ENCODE data around the gene MEIS2.

DNA sequence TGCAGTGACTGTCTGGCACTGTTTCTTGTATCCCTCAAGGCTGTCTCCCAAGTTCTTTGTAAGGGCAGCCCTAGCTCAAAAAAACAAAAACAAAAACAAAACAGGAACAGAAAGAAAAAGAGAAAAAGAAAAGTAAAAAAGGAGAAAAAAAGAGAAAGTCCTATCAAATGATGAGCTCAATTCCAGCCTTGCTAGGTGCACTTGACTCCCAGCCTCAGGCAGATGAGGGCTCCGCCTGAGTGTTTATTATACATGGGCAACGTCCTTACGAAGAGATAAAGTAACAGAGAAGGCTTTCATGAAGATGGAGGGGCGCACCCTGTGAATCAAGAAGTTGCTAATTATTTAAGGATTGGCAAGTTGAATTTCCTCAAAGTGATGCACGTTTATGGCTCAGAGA is 175.3 kb downstream of the MEIS2 start:
- TF ChIP-seq, protein P1, sequence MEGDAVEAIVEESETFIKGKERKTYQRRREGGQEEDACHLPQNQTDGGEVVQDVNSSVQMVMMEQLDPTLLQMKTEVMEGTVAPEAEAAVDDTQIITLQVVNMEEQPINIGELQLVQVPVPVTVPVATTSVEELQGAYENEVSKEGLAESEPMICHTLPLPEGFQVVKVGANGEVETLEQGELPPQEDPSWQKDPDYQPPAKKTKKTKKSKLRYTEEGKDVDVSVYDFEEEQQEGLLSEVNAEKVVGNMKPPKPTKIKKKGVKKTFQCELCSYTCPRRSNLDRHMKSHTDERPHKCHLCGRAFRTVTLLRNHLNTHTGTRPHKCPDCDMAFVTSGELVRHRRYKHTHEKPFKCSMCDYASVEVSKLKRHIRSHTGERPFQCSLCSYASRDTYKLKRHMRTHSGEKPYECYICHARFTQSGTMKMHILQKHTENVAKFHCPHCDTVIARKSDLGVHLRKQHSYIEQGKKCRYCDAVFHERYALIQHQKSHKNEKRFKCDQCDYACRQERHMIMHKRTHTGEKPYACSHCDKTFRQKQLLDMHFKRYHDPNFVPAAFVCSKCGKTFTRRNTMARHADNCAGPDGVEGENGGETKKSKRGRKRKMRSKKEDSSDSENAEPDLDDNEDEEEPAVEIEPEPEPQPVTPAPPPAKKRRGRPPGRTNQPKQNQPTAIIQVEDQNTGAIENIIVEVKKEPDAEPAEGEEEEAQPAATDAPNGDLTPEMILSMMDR (conservative IDR thresholded peaks at IDR 0.05; ENCODE audit: low read depth in 2 of 2), result no peak
- TF ChIP-seq EZH2 (IDR thresholded peaks at IDR 0.05; ENCODE audit: low read depth, unreplicated experiment) (no peak), POLR2AphosphoS5 (IDR thresholded peaks at IDR 0.05; ENCODE audit: low read depth) (no peak), CREB1 (CRISPR knock-in tag; IDR thresholded peaks at IDR 0.05; ENCODE audit: low read depth) (no peak), EZH2phosphoT487 (IDR thresholded peaks at IDR 0.05; ENCODE audit: unreplicated experiment) (no peak), JUNB (IDR thresholded peaks at IDR 0.05; ENCODE audit: unreplicated experiment) (no peak), ZNF114 (CRISPR knock-in tag; IDR thresholded peaks at IDR 0.05) (no peak), ZNF331 (CRISPR knock-in tag; IDR thresholded peaks at IDR 0.05; ENCODE audit: low read depth) (no peak), STAT1 (IDR thresholded peaks at IDR 0.05; ENCODE audit: unreplicated experiment) (no peak), NANOG (IDR thresholded peaks at IDR 0.05; ENCODE audit: borderline replicate concordance) (no peak)
- TF ChIP-seq, protein P2, sequence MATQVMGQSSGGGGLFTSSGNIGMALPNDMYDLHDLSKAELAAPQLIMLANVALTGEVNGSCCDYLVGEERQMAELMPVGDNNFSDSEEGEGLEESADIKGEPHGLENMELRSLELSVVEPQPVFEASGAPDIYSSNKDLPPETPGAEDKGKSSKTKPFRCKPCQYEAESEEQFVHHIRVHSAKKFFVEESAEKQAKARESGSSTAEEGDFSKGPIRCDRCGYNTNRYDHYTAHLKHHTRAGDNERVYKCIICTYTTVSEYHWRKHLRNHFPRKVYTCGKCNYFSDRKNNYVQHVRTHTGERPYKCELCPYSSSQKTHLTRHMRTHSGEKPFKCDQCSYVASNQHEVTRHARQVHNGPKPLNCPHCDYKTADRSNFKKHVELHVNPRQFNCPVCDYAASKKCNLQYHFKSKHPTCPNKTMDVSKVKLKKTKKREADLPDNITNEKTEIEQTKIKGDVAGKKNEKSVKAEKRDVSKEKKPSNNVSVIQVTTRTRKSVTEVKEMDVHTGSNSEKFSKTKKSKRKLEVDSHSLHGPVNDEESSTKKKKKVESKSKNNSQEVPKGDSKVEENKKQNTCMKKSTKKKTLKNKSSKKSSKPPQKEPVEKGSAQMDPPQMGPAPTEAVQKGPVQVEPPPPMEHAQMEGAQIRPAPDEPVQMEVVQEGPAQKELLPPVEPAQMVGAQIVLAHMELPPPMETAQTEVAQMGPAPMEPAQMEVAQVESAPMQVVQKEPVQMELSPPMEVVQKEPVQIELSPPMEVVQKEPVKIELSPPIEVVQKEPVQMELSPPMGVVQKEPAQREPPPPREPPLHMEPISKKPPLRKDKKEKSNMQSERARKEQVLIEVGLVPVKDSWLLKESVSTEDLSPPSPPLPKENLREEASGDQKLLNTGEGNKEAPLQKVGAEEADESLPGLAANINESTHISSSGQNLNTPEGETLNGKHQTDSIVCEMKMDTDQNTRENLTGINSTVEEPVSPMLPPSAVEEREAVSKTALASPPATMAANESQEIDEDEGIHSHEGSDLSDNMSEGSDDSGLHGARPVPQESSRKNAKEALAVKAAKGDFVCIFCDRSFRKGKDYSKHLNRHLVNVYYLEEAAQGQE (IDR thresholded peaks at IDR 0.05; ENCODE audit: unreplicated experiment), result no peak
- TF ChIP-seq, protein P3, sequence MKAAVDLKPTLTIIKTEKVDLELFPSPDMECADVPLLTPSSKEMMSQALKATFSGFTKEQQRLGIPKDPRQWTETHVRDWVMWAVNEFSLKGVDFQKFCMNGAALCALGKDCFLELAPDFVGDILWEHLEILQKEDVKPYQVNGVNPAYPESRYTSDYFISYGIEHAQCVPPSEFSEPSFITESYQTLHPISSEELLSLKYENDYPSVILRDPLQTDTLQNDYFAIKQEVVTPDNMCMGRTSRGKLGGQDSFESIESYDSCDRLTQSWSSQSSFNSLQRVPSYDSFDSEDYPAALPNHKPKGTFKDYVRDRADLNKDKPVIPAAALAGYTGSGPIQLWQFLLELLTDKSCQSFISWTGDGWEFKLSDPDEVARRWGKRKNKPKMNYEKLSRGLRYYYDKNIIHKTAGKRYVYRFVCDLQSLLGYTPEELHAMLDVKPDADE (IDR thresholded peaks at IDR 0.05), result no peak
- TF ChIP-seq, protein P4, sequence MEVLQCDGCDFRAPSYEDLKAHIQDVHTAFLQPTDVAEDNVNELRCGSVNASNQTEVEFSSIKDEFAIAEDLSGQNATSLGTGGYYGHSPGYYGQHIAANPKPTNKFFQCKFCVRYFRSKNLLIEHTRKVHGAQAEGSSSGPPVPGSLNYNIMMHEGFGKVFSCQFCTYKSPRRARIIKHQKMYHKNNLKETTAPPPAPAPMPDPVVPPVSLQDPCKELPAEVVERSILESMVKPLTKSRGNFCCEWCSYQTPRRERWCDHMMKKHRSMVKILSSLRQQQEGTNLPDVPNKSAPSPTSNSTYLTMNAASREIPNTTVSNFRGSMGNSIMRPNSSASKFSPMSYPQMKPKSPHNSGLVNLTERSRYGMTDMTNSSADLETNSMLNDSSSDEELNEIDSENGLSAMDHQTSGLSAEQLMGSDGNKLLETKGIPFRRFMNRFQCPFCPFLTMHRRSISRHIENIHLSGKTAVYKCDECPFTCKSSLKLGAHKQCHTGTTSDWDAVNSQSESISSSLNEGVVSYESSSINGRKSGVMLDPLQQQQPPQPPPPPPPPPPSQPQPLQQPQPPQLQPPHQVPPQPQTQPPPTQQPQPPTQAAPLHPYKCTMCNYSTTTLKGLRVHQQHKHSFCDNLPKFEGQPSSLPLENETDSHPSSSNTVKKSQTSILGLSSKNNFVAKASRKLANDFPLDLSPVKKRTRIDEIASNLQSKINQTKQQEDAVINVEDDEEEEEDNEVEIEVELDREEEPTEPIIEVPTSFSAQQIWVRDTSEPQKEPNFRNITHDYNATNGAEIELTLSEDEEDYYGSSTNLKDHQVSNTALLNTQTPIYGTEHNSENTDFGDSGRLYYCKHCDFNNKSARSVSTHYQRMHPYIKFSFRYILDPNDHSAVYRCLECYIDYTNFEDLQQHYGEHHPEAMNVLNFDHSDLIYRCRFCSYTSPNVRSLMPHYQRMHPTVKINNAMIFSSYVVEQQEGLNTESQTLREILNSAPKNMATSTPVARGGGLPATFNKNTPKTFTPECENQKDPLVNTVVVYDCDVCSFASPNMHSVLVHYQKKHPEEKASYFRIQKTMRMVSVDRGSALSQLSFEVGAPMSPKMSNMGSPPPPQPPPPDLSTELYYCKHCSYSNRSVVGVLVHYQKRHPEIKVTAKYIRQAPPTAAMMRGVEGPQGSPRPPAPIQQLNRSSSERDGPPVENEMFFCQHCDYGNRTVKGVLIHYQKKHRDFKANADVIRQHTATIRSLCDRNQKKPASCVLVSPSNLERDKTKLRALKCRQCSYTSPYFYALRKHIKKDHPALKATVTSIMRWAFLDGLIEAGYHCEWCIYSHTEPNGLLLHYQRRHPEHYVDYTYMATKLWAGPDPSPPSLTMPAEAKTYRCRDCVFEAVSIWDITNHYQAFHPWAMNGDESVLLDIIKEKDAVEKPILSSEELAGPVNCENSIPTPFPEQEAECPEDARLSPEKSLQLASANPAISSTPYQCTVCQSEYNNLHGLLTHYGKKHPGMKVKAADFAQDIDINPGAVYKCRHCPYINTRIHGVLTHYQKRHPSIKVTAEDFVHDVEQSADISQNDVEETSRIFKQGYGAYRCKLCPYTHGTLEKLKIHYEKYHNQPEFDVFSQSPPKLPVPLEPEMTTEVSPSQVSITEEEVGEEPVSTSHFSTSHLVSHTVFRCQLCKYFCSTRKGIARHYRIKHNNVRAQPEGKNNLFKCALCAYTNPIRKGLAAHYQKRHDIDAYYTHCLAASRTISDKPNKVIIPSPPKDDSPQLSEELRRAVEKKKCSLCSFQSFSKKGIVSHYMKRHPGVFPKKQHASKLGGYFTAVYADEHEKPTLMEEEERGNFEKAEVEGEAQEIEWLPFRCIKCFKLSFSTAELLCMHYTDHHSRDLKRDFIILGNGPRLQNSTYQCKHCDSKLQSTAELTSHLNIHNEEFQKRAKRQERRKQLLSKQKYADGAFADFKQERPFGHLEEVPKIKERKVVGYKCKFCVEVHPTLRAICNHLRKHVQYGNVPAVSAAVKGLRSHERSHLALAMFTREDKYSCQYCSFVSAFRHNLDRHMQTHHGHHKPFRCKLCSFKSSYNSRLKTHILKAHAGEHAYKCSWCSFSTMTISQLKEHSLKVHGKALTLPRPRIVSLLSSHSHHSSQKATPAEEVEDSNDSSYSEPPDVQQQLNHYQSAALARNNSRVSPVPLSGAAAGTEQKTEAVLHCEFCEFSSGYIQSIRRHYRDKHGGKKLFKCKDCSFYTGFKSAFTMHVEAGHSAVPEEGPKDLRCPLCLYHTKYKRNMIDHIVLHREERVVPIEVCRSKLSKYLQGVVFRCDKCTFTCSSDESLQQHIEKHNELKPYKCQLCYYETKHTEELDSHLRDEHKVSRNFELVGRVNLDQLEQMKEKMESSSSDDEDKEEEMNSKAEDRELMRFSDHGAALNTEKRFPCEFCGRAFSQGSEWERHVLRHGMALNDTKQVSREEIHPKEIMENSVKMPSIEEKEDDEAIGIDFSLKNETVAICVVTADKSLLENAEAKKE (CRISPR knock-in tag; IDR thresholded peaks at IDR 0.05), result no peak
